ENCODE measurements around the gene ANKMY1. TPM values are rescaled to one million over a fixed set of nuclear protein-coding genes. Genes with fewer than 3 reads are reported as not detected.

The ANKMY1 gene
- total and polyA plus RNA-seq, 2 of the 13 experiments (the other 11 are each of a cell fraction or from before 2014, with no cell fraction given) = 11.7 to 18.8 TPM

GRCh38 chr2:240560084-240560479 is 2.3 kb upstream of the ANKMY1 start, which contains the start of gene DUSP28:
DUSP28 (plus strand) TSS chr2:240560357; CDS start chr2:240560685, 328 bp downstream.
- DNase-seq (ENCODE audit: low spot score) (peak; percentile 83), FAIRE-seq (peak; percentile 57), ATAC-seq (peak; percentile 84)
- H3K36me3 ChIP-seq (replicated peaks in 1 of 2; ENCODE audit: control insufficient read depth in 1 of 2, insufficient read depth in 2 of 2, low read length in 2 of 2) = peaks cover 3 to 15% of the 10 kb centered on the region in 2 experiments; a peak in 4 of 5 replicates
- H3K27ac ChIP-seq (ENCODE audit: extremely low read length, insufficient read depth, low read length) = peak within 1 kb of the TSS; percentile 90
- H3K79me2 ChIP-seq (ENCODE audit: insufficient read depth, low read length) = peaks cover 28% of the 10 kb centered on the region
- H3K4me1 ChIP-seq (ENCODE audit: insufficient read depth, low read length) = peaks cover 48% of the 10 kb centered on the region
- in situ Hi-C loops (cut with HindIII; ENCODE audit: extremely low pct_ligation_motif_present, low pct_unique_long_range_greater_than_20kb) = loop anchor here (25.0 kb wide), 1 partner anchor 652 kb away; no protein-coding TSS in a partner anchor
- POLR2A ChIA-PET = interaction anchor here (1.0 to 4.9 kb wide), 6 partner anchors 13 to 49 kb away, joined by 3 to 86 read pairs (median 20); partner anchors contain the start of gene CAPN10
- no peak within 1 kb of the TSS for H2AFZ ChIP-seq (ENCODE audit: low read length)
- BruUV-seq (replicated peaks) = no TSS peak
- H3K9me3 ChIP-seq (ENCODE audit: low read length) = no peaks in the 10 kb centered on the region
- H3K9ac ChIP-seq (ENCODE audit: insufficient read depth, low read depth, low read length) = peak within 1 kb of the TSS; percentile 92
- no peaks in the 10 kb centered on the region for H3K27me3 ChIP-seq (ENCODE audit: control insufficient read depth in 1 of 2, insufficient read depth in 2 of 2, low read length in 2 of 2)
- CTCF ChIA-PET (ENCODE audit: low intra/inter-chr PET ratio, low total read pairs) = no interaction called here
- WGBS (ENCODE audit: low lambda C conversion rate) = 1% methylated on average over 11 of the region's 39 CpGs
- H4K20me1 ChIP-seq (ENCODE audit: insufficient read depth, low read length) = no peaks in the 10 kb centered on the region
- peak within 1 kb of the TSS; percentile 80 to 85 (median 80) for H3K4me3 ChIP-seq (replicated peaks in 1 of 3; ENCODE audit: insufficient read depth in 1 of 3, low read depth in 2 of 3, low read length in 3 of 3)
- peak within 1 kb of the TSS; percentile 96 for H3K4me2 ChIP-seq (ENCODE audit: low read depth, low read length)
- intact Hi-C loops (cut with micrococcal nuclease; ENCODE audit: unreplicated experiment) = loop anchor here (5.0 kb wide), 1 partner anchor 272 kb away; no protein-coding TSS in a partner anchor
- no peak for TF ChIP-seq STAT6 (CRISPR knock-in tag; IDR thresholded peaks at IDR 0.05; ENCODE audit: borderline replicate concordance)
- TF ChIP-seq ZNF816 (CRISPR knock-in tag; IDR thresholded peaks at IDR 0.05; ENCODE audit: borderline replicate concordance) = no peak
- TF ChIP-seq ZNF136 (CRISPR knock-in tag; IDR thresholded peaks at IDR 0.05; ENCODE audit: low read depth) = no peak
- TF ChIP-seq ZBTB38 (CRISPR knock-in tag; IDR thresholded peaks at IDR 0.05) = peak; percentile 68
- TF ChIP-seq KLF13 (CRISPR knock-in tag; IDR thresholded peaks at IDR 0.05) = peak; percentile 85; the same call in 1 of the 2 replicates
- peak; percentile 93; the same call in 1 of the 2 replicates for TF ChIP-seq ZNF788 (CRISPR knock-in tag; IDR thresholded peaks at IDR 0.05; ENCODE audit: borderline replicate concordance)
- TF ChIP-seq, protein P1, sequence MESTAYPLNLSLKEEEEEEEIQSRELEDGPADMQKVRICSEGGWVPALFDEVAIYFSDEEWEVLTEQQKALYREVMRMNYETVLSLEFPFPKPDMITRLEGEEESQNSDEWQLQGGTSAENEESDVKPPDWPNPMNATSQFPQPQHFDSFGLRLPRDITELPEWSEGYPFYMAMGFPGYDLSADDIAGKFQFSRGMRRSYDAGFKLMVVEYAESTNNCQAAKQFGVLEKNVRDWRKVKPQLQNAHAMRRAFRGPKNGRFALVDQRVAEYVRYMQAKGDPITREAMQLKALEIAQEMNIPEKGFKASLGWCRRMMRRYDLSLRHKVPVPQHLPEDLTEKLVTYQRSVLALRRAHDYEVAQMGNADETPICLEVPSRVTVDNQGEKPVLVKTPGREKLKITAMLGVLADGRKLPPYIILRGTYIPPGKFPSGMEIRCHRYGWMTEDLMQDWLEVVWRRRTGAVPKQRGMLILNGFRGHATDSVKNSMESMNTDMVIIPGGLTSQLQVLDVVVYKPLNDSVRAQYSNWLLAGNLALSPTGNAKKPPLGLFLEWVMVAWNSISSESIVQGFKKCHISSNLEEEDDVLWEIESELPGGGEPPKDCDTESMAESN (CRISPR knock-in tag; conservative IDR thresholded peaks at IDR 0.05) = peak; percentile 92
- TF ChIP-seq MED13 (CRISPR knock-in tag; IDR thresholded peaks at IDR 0.05) = peak; percentile 68; the same call in 1 of the 2 replicates
- peak; percentile 76 for TF ChIP-seq ELF3 (CRISPR knock-in tag; IDR thresholded peaks at IDR 0.05)
- TF ChIP-seq ZNF414 (CRISPR knock-in tag; IDR thresholded peaks at IDR 0.05) = no peak
- TF ChIP-seq, protein P2, sequence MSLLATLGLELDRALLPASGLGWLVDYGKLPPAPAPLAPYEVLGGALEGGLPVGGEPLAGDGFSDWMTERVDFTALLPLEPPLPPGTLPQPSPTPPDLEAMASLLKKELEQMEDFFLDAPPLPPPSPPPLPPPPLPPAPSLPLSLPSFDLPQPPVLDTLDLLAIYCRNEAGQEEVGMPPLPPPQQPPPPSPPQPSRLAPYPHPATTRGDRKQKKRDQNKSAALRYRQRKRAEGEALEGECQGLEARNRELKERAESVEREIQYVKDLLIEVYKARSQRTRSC (CRISPR knock-in tag; IDR thresholded peaks at IDR 0.05; ENCODE audit: low read depth) = peak; percentile 81; the same call in 1 of the 2 replicates
- TF ChIP-seq, protein P3, sequence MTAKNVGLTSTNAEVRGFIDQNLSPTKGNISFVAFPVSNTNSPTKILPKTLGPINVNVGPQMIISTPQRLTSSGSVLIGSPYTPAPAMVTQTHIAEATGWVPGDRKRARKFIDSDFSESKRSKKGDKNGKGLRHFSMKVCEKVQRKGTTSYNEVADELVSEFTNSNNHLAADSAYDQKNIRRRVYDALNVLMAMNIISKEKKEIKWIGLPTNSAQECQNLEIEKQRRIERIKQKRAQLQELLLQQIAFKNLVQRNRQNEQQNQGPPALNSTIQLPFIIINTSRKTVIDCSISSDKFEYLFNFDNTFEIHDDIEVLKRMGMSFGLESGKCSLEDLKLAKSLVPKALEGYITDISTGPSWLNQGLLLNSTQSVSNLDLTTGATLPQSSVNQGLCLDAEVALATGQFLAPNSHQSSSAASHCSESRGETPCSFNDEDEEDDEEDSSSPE (CRISPR knock-in tag; IDR thresholded peaks at IDR 0.05) = peak; percentile 79; the same call in 1 of the 2 replicates
- TF ChIP-seq ZNF331 (CRISPR knock-in tag; IDR thresholded peaks at IDR 0.05) = peak; percentile 90
- peak; percentile 84 for TF ChIP-seq ZNF589 (CRISPR knock-in tag; conservative IDR thresholded peaks at IDR 0.05)
- peak; percentile 33; the same call in 1 of the 2 replicates for TF ChIP-seq ZNF780A (CRISPR knock-in tag; IDR thresholded peaks at IDR 0.05)
- 0 out of 2 replicates have a peak, but pooled peaks have one; percentile 76 for TF ChIP-seq REXO4 (CRISPR knock-in tag; IDR thresholded peaks at IDR 0.05; ENCODE audit: borderline replicate concordance)
- no peak for TF ChIP-seq PAWR (CRISPR knock-in tag; IDR thresholded peaks at IDR 0.05; ENCODE audit: borderline replicate concordance)

All from HepG2 (cell line).